Activated CD4-positive, alpha-beta T cell treated with anti-CD3 and anti-CD28 coated beads, Interleukin-2, amount 50 U/mL, for 48 hours (primary cell): ENCODE results near the gene ST6GAL1.

Experiments used
- DNase-seq, 2 experiments: peaks; one replicate each; pipeline ENCODE4 v3.0.0-alpha.2; 2020

Gene ST6GAL1

DNA sequence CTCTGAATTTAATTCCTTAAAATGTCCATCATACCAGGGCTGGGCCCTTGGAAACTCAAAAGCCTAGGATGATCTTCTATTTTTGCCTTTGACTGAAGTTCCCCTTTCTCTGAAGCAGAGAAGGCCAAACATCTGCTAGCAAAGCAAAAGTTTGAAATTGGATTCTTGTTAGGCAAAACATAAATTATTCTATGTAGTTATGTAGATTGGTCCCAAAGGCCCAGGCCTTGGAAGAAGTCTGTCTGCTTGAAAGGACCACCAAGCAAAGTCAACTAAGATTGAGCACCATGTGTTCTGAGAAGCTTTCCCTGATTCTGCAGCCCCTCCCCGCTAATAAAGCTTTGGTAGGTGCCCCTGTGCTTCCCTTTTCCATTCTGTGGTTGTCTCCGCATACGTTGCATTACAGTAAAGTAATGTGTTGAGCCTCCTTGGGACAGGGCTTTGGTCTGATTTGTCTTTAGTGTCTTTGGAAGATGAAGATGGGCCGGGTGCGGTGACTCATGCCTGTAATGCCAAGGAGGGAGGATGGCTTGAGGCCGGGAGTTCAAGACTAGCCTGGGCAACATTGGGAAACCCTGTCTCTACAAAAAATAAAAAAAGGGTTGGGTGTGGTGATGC lies 152.5 kb downstream of the ST6GAL1 start:
- no peak for DNase-seq

DNA sequence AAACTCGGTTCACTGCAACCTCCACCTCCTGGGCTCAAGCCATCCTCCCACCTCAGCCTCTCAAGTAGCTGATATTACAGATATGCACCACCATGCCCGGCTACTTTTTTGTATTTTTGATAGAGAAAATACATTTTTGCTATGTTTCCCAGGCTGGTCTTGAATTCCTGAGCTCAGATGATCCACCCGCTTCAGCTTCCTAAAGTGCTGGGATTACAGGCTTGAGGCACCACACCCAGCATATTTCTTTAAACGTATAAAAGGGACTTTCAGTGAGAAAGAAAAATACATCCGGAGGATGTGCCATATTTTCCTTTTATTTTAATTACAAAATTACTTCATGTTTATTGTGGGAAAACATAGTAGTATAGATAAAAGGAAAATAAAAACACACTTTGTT lies 153.8 kb downstream of the ST6GAL1 start:
- no peak for DNase-seq

DNA sequence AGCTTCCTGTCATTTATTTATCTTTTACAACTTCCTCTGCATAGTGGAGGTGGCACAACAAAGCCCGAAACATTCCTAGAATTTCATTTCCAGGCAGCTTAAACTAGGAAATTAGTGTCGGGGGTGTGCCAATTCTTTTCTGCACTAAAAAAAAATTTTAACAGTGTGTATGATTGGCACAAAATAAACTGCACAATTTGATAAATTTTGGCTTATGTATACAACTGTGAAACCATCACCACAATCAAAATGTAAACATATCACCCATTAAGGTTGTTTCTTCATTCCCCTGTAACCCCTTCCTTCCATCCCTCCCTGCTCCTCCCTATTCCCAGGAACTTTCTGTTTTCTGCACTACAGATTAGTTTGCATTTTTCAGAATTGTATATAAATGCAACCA lies 154.3 kb downstream of the ST6GAL1 start:
- DNase-seq, result no peak

DNA sequence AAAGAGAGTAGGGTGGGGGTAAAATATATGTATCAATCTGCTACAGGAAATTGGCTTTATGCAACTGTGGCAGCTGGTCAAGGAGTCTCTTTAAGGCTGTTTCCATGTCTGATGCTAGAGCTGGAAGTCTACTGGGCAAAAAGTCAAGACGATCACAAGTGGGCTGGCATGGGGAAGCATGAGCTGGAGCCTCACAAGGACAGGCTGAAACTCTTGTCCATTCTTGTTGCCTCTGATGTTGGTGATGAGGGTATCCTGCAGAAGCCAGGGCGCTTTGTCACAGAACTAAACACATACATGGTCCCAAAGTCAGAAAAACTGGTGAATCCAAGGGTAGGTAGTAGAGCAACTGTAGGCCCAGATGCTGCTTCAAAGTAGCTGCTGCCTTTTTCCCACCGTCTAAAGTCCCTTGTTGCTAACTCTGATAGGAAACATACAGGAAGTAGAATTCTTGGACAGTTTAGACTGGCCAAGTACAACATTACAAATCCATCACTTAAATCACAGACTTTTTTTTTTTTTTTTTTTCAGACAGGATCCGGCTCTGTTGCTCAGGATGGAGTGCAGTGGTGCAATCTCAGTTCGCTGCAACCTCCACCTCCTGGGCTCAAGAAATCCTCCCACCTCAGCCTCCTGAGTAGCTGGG lies 154.8 kb downstream of the ST6GAL1 start:
- no peak for DNase-seq

DNA sequence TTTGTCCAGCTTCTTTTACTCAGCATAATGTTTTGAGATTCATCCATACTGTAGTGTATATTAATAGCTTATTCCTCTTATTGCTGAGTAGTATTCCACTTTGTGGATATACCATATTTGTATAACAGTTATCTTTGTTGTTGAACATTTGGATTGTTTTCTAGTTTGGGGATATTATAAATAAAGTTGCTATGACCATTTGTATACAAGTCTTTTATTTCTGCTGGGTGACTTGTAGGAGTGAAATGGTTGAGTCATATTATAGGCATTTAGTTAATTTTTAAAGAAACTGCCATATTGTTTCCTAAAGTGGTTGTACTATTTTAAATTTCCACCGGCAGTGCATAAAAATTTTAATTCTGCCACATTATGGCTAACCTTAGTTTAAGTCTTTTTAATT lies 155.6 kb downstream of the ST6GAL1 start:
- DNase-seq, result no peak

DNA sequence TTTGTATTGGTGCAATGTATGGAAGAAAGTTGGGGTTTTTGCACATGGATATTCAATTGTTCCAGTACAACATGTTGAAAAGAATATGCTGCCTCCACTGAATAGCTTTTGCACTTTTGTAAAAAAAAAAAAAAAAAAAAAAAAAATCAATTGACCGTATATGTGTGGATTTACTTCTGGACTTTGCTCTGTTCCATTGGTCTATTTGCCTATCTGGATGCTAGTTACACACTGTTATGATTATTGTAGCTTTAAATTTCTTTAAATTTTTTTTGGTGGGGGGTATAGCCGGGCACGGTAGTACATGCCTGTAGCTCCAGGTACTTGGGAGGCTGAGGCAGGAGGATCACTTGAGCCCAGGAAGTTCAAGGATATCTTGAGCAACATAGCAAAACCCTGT lies 156.5 kb downstream of the ST6GAL1 start:
- DNase-seq, result no peak

DNA sequence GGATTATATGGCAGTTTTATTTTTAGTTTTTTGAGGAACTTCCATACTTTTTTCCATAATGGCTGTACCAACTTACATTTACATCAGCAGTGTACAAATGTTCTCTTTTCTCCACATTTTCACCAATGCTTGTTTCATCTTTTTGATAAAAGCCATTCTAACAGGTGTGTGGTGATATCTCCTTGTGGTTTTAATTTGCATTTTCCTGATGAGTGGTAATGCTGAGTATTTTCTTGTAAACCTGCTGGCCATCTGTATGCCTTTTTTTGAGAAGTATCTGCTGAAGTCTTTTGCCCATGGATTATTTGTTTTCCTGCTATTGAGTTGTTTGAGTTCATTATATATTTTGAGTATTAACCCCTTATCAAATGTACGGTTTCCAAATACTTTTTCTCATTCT lies 158.4 kb downstream of the ST6GAL1 start:
- no peak for DNase-seq

DNA sequence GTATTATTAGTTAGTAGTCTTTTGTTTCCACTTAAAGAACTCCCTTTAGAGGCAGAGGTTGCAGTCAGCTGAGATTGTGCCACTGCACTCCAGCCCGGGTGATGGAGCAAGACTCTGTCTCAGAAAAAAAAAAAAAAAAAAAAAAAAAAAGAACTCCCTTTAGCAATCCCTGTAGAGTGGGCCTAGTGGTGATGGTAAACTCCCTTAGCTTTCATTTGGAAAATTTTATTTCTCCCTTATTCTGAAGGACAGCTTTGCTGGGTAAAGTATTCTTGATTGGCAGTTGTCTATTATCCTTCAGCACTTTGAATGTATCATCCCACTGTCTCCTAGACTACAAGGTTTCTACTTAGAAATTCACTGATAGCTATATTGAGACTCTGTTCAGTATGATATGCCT lies 163.0 kb downstream of the ST6GAL1 start:
- no peak for DNase-seq

DNA sequence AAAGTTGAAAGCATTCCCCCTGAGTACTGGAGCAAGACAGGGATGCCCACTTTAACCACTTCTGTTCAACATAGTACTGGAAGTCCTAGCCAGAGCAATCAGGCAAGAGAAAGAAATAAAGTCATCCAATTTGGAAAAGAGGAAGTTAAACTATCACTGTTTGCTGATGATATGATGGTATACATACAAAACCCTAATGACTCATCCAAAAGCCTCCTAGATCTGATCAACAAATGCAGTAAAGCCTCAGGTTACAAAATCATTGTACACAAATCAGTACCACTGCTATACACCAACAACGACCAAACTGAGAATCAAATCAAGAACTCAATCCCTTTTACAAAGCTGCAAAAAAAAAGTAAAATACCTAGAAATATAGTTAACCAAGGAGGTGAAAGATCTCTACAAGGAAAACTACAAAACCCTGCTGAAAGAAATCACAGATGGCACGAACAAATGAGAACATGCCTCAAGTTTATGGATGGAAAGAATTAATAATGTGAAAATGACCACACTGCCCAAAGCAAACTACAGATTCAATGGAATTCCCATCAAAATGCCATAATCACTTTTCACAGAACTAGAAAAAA lies 168.7 kb downstream of the ST6GAL1 start:
- no peak for DNase-seq

DNA sequence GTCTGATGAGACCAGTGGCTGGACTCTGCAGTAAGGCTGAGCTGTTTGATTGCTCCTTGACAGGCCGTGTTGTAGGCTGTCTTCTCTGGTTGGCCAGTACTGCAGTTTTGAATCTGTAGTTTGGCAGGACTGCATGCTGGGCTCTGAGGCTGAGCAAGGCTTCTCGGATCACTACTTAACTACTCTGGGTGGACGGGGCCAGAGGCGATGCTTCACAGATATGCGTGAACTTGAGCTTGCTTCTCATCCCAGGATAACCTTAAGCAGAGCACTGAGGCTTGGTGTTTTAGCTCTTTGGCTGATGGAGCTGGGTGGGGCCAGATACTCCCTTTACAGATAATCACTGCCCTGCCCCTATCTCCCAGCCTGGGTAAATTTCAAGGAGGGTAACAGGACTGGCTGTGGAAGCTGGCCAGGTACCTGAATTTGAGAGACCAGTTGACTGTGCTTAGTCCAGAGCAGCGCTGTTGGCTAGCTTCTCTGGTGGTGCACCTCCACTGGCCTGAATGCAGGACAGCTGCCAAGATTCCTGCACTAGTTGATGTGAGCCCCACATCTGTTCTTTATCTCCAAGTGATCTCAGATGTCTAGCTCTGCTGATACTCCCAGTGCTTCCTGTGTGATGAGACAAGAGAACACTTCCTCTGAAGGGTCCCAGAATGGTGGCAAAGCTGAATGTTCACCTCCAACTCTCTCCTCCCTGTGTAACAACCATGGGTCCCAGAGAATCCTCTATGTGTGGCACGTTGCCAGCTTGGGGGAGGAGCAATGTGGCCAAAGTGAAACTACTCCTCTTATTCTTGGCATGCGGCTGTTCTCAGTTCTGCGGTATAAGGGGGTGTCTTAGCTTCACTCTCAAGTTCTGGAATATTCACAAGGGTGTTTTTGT lies 171.1 kb downstream of the ST6GAL1 start:
- peak; percentile 69 to 71 for DNase-seq

DNA sequence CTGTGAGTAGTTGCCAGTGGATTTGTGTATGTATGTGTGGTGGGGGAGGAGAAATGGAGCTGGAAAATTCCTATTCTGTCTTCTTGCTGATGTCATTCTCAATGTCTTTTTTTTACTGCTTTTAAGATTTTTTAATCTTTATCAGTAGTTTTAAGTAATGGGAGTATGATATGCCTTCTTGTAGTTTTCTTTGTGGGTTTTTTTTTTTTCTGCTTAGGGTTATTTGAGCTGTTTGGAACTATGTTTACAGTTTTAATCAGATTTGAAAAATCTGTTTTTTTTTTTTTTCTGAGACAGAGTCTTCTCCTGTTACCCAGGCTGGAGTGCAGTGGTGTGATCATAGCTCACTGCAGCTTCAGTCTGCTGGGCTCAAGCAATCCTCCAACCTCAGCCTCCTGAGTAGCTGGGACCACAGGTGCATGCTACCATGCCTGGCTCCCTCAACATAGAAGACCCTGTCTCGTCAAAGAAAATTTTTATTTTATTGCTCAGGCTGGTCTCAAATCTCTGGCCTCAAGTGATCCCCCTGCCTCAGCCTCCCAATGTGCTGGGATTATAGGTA lies 171.8 kb downstream of the ST6GAL1 start:
- DNase-seq, result no peak

DNA sequence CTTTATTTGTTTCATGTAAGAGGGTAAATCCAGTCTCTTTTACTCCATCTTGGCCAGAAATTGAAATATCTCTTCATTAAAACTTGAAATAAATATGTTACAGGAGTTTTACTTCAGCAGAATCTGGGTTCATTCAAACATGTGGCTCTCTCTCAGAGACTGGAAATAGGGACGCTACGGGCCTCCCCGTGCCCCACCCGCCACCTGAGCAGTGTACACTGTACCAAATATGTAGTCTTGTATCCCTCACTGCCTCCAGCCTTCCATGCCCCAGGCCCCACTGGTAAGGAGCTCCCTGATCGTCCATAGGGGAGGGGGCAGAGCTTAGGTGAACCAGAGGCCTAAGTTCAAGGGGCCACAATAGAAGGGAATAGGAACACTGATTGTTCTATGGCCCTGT lies 172.9 kb downstream of the ST6GAL1 start:
- no peak for DNase-seq

DNA sequence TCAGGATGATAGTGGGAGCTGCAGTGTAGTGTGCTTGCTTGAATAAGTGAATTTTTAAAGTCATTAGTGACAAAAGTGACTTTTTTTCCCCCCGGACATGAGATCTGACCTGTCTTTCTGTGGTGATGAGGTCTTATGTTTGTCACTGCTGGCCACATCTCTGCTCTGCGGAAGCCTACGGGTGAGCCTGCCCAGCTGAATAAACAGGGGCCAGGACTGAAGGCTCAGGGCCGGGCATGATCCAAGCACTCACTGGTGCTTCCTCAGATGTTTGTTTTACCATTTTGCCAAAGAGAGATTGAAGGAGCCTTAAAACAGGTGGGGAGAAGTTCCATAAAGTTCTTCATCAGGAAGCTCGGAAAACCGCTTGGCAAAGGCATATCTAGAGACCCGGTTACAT lies 174.0 kb downstream of the ST6GAL1 start:
- no peak for DNase-seq

DNA sequence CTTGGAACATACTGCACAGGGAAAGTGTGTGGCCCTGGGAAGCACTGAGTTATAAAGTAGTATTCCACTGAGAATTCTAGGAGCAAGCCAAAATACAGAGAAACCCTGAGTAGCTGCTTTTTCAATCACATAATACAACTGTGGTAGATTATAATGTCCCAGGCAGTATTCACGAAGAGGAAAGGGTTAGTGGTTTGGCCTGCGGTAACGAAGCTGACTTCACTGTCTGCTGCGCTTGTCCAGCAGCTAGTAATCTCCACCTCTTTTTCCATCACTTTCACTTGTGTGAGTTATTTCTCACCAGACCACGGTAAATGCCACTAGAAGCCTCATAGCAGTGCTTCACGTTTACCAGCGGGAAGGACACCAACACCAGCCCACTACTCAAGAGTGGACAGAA lies 174.6 kb downstream of the ST6GAL1 start:
- no peak for DNase-seq

DNA sequence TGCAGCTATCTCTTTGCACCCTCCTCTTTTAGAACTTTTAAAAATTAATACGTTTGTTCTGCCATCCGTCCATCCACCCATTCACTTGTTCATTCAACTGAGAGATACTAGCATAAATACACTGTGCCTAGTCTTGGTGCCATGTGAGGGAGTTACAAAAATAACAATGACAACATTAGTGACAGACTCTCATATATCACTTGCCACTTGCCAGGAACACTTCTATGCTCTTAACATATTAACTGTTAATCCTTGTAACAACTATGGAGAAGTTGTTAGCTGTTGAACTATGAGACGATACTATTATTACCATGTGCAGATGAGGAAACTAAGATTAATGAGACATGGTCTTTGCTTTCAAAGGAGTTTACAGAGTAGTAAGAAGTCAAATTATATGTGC lies 175.4 kb downstream of the ST6GAL1 start:
- DNase-seq, result no peak

DNA sequence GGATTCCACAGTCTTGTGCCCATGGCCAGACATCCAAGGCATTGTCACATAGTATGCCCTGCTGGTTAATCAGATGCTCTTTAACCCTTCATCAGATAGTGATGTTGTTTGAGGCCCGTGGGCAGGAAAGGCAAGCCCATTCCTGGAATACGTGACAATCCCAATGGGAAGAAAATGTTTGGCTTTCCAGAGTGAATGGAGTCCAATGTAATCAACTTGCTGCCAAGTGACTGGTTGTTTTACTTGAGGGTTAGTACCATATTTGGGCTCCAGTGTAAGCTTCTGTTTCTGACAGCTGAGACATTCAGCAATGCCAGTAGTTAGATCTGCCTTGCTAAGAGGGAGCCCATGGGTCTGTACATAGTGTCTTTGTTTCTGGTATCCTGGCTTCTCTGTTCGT lies 177.7 kb downstream of the ST6GAL1 start:
- no peak for DNase-seq

DNA sequence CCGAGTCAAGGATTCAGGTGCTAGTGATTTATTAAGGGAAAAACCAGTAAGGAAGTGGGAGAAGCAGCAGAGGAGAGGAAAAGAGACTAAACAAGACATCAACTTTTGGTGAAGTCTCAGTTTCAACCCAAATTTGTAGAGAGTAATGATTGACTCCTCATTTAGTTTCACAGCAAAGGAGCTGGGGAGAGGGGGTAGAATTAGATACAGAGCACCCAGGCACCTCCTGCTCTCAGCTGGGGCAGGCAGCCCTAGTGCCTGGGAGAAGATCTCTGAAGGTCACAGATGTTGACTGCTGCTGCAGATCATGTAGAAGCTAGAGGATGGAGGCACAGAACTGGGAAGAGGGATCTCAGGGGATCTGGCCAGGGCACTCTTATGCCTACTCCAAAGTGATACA lies 179.8 kb downstream of the ST6GAL1 start:
- no peak for DNase-seq

DNA sequence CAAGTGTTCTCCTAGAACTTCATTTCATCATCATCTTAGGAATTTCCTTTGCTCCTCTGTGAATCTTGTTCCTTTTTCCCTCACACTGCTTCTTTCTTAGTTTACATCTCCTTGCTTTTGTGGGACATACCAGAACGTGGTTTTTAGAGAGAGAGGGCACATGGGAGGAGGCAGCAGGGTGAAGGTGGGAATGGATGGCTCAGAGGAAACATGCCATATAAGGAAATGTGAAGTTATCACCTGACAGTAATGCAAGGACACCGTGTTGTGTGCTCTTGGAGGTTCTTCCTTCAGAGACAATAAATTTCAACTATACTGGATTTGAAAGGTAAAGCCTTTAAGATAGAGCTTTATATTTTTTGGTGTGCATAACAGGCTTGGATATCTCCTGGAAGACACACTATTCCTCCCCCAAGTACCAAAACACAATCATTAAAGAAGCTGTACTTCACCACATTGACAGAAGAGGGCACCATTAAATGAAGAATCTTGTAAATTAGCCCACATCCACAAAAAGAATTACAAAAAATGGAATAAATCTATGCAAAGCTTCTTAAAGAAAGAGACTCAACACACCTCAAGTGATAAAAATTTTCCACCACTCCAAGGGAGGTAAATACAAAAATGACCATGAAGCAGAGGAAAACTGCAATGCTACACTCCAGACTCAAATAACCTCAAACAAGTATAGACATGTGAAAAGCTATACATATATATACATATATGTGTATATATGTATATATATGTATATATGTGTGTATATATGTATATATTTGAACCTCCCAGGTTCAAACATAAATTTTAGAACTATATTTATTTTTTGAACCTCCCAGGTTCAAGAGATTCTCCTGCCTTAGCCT lies 182.8 kb downstream of the ST6GAL1 start:
- no peak for DNase-seq

DNA sequence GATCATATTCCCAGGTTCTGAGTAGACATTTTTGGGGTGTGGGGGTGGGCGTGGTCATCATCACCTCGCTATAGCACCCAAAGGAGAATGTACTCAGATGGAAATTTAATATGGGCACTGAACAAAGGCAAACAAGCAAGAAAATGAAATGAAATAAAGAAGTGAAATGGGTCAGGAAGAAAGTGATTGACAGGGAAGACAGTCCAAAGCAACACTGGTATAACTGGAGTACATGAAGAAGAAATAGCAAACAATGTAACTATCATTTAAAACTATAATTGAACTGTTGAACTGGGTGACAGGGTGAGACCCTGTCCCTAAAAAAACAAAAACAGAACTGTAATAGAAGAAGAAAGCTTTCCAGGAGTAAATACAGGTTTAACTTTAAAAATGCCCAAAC lies 184.2 kb downstream of the ST6GAL1 start:
- DNase-seq, result no peak

DNA sequence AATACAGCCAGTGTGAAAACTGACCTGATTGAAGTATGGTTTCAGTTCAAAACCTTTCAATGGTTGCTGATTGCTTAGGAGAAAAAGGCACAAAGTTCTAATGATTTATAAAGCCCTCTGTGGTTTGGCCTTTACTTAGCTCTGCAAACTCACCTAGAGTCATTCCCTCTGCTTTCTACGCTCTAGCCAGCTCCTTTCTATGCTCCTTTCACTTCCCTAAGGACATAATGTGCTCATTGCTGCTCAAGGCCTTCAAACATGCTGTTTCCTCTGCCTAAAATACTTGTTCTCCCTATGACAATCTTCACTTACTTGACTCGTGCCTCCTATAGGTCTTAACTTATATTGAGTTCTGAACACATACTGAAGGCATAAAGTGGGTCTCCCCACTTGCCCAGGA lies 190.0 kb downstream of the ST6GAL1 start:
- no peak for DNase-seq

DNA sequence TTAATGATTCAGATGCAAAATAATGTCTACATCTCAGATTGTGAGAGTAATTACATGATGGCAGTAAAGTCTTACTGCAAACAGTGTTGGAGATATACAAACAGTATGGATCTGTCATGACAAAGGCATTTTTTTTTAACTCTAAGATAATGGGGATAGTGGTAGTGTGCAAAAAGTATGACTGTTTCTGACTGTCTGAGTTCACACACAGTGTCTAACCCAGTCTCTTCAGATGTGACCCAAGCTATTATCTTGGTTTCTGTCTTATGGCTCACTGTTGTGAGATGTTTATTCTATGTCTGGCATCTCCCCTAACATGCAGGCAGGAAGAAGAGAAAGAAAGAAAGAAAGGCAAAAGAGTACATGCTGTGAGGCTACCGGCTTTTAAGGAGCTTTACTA lies 191.9 kb downstream of the ST6GAL1 start:
- DNase-seq, result no peak

DNA sequence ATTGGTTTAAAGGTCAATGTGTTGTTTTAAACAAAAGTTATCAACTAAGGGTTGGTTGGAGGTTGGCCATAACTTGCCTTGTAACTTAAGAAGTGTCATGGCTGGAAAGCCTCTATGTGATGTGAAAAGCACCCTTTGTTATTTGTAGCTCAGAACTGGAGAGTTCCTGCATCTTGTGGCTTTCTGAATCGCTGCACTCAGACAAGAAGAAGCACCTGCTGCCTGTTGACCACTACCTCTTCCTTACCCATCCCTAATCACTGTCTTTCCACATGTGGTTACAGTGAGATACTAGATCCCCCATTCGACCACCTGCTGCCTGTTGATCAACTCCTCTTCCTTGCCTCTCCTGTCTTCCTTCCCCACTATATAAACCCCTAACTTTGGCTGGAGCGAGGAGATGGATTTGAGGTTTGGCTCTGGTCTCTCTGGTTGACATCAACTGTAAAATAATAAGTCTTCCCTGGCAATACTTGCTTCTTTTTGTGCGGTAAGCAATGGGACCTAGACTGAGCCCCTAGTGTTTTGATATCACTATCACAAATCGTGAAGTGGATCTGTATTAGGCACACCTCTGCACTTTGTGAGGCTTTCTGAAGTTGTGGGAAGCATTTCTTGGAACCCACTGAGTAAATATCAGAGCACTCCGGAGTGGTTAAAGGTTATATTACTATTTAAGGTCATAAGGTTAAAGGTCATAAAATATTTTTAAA lies 195.1 kb downstream of the ST6GAL1 start:
- no peak for DNase-seq
